Islet precursor cell (in vitro differentiated cells): ENCODE results near the gene SAA2.
"Not testable (repeated sequence)": the region's sequence is repeated elsewhere in the genome, so short reads cannot be mapped to it uniquely, and the experiment has no call there.

Experiments used
- DNase-seq: peaks from one replicate; pipeline ENCODE4 v3.0.0-alpha.2; 2018

Gene SAA2

DNA sequence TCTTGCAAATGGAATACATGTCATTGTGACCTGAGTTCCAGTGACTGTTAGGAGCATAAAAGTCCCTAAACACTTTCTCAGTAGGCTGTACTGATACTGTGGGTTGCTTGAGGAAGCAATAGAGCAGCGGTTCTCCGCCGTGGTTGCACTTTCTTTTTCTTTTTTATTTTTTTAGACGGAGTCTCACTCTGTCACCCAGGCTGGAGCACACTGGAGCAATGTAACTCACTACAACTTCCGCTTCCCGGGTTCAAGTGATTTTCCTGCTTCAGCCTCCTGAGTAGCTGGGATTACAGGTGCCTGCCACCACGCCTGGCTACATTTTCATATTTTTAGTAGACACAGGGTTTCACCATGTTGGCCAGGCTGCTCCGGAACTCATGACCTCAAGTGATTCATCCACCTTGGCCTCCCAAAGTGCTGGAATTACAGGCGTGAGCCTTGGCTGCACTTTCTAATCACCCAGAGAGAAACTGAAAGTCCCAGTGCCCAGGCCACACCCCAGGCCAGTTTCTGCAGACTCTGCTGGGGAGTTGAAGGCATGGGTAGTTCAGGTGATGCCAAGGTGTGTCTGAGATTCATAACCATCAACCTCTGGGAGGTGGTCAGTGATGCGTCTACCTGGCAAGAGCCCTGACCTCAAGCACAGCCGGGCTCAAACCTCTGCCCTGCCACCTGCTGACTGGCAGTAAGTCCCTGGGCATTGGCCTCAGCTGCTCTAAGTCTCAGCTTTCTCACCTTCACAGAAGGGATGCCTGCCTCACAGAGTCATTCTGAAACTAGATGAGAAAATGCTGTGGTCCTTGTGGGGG is 1.9 kb downstream of the SAA2 start:
- peak; percentile 25 for DNase-seq

GRCh38 chr11:18245396-18245795 is 3.1 kb downstream of the SAA2 start:
- no peak for DNase-seq

GRCh38 chr11:18243783-18244362 is 4.6 kb downstream of the SAA2 start:
- peak; percentile 79 for DNase-seq

GRCh38 chr11:18239655-18240054 is 8.8 kb downstream of the SAA2 start:
- DNase-seq: no peak

- no peak for DNase-seq
Observed at GRCh38 chr11:18236664-18237356, 11.7 kb downstream of the SAA2 start, which contains the start of gene SAA4. Gene SAA4, minus strand, starts transcription at chr11:18236802. Its CDS starts 876 bp downstream, at chr11:18235926.

GRCh38 chr11:18235394-18236334 is 12.8 kb downstream of the SAA2 start:
- DNase-seq: no peak

DNA sequence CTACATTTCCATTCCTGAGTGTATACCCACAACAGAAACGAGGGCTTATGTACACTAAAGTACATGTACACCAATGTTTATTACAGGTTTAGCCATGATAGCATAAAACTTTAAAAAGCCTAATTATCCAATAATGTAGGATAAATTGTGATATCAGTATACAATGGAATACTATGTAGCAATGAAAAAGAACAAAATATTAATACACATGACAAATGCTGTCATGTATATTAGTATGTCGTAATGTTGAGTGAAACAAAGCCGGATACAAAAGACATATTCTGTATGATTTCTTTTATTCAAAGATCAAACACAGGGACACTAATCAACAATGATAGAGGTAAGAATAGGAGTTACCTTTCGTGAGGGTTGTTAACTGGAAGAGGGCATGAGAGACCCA is 14.6 kb downstream of the SAA2 start:
- DNase-seq: no peak

DNA sequence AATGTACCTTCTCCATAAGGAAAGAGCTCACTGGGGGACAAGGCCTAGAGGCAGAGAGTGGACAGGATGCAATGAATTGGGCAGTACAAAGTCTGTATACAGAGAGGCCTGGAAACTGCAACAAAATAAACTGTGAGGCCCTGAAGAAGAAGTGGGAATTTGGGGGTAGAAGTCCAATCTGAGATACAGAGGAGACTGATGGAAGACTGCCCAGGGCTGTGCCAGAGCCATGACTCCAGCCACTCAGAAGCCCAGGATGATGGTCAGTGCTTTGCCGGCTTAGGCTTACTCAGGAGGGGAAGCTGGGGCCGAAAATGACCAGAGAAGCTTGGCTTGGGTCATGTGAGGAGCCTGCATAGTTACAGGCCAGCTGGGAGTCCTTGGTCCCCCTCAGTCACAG is 17.6 kb downstream of the SAA2 start:
- no peak for DNase-seq

DNA sequence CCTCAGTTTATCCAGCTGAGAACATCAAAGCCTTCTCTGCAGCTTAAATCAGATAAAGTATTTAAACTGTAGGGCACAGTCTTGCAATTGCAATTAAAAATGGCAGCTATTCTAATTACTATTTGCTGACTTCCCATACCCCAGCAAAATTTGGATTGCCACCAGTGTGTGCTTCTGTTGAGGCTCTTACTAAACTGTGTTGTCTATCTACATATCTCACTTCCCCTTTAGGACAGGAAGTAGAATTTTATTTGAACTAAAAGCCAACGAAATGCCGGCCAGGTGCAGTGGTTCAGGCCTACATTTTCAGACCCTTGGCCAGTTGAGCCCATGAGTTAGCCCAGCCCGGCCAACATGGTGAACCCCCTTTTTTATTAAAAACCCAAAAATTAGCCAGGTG is 19.0 kb downstream of the SAA2 start:
- no peak for DNase-seq

GRCh38 chr11:18225913-18226312 is 22.6 kb downstream of the SAA2 start:
- no peak for DNase-seq

DNA sequence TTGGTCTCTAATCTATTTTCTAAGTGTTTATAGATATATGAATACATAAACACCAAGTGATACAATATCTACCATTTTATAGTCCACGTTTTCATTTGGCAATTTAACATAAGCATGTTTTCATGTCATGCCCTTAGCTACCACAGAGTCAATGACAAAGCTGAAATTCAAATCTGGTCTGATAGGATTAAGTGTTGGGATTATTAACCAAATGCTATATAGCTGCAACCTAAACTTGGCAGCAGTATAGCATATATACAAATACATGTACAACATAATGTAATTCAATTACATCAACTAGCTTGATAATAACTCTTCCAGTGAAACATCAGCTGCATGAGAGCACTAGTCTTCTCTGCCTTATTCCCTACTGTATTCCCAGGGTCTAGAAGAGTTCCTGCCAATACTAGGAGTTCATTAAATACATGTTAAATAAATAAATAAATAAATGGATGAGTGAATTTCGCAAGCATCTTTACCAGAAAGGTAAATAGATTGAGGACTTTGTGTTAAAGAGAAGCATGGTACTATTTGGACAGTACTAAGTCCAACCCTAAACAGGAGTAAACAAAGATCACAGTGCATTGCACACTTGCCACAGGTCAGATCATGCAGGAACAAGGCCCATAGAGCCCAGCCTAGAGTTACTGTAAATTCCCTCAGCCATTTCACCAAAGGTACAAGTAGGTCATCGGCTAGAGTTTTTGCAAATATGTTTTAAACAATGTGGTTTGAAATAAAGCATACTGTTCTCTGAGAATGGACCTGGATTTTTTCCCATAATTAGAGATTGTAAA is 24.7 kb downstream of the SAA2 start:
- DNase-seq: no peak

DNA sequence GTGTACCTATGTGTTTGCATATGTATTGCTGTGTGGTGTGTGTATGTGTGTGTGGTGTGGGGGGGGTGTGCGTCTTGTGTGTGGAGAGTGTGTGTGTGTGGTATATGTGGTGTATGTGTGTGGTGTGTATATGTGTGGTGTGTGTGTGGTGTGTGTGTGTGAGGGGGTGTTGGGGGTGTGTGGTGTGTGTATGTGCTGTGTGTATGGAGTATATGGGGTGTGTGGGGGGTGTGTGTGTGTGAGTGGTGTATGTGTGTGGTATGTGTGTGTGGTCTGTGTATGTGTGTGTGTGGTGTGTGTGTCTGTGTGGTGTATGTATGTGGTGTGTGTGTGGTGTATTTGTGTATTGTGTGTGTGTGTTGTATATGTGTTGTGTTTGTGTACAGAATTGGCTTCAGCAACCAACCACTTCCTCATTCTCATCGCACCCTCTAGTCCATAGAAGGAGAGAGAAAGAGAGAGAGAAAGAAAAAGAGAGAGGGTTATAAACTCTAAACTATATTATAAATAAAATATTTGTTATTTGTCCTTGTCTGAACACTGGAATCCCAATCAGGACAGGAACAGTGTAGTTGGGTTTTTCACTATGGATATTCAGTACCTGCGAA is 25.6 kb downstream of the SAA2 start:
- no peak for DNase-seq

DNA sequence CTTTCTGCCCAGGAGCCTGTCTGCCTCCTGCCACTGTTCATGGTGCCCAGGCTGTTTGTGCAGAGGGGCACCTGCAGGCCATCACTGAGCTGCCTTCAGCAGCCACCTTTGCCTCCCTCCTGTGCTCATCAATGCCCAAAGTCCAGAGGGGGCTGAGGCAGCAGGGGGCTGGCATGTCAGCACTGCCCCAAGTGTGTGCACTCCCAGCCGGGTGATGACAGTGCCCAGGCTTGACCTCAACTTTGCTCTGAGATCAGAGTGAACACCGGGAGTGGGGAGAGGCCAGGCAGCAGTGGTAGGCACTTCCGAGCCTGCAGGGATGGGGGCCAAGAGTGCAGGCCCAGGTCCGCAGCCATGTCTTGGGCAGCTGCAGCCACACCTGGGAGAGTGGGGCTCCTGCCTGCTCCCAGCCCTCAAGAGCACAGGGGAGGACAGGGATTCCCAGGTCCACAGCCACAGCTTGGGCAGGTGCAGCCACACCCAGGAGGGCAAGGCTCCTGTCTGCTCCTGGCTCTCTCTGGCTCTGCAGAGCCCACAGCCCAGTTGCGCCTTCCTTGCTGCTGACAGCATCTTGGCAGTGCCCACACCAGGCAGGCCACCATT is 27.1 kb downstream of the SAA2 start:
- DNase-seq: no peak

DNA sequence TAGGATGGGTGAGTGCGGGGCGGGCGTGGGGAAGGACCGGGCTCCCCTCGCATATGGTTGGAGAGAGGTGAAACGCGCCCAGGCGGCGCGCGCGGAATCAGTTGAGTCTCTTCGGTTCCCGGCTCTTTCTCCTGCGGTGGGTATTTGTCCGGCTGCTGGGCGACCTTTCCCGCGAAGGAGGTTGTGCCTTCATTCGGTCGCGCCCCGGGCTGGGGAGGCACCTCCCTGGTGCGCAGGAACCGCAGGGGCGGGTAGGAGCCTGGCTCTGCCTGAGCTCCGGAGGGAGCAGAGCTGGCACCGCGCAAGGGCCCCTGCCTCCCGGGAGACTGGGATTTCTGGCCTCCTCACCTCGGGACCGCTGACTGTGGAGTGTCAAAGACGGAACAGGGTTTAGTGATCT is 39.4 kb downstream of the SAA2 start:
- DNase-seq: no peak

DNA sequence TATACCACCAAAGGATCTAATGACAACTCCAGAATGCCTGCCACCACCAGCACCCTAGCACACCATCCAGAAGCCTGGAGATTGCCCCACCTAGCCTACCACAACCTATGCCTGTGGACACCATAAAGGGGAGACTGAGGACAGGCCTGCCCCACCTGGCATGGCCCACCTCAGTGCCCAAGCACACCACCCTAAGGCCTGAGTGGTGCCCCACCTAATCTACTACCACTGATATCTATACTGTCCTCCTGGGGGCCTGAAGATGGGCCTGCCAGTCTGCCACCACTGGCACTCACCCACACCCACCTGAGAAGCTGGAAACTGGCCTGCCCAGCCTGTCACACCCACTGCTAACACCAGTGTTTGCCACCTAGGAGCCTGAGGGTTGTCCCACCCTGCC is 43.7 kb downstream of the SAA2 start:
- DNase-seq: no peak

GRCh38 chr11:18204220-18204619 is 44.2 kb downstream of the SAA2 start:
- DNase-seq: no peak

GRCh38 chr11:18203723-18204122 is 44.7 kb downstream of the SAA2 start:
- peak; percentile 68 for DNase-seq

DNA sequence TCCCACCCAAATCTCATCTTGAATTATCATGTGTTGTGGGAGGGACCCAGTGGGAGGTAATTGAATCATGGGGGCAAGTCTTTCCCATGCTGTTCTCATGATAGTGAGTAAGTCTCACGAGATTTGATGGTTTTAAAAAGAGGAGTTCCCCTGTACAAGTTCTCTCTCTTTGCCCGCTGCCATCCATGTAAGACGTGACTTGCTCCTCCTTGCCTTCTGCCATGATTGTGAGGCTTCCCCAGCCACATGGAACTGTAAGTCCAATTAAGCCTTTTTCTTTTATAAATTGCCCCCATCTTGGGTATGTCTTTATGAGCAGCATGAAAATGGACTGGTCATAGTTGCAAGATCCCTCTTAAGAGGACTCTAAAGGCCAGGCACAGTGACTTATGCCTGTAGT is 50.7 kb downstream of the SAA2 start:
- not testable (repeated sequence) for DNase-seq

GRCh38 chr11:18196532-18196931 is 51.9 kb downstream of the SAA2 start:
- DNase-seq: no peak
